ENCODE data around the gene BCCIP. TPM values are rescaled to one million over a fixed set of nuclear protein-coding genes. Genes with fewer than 3 reads are reported as not detected.

BCCIP gene
- total and polyA plus RNA-seq, 2 donors from 2014 or later: 46.2 to 71.3 TPM

DNA sequence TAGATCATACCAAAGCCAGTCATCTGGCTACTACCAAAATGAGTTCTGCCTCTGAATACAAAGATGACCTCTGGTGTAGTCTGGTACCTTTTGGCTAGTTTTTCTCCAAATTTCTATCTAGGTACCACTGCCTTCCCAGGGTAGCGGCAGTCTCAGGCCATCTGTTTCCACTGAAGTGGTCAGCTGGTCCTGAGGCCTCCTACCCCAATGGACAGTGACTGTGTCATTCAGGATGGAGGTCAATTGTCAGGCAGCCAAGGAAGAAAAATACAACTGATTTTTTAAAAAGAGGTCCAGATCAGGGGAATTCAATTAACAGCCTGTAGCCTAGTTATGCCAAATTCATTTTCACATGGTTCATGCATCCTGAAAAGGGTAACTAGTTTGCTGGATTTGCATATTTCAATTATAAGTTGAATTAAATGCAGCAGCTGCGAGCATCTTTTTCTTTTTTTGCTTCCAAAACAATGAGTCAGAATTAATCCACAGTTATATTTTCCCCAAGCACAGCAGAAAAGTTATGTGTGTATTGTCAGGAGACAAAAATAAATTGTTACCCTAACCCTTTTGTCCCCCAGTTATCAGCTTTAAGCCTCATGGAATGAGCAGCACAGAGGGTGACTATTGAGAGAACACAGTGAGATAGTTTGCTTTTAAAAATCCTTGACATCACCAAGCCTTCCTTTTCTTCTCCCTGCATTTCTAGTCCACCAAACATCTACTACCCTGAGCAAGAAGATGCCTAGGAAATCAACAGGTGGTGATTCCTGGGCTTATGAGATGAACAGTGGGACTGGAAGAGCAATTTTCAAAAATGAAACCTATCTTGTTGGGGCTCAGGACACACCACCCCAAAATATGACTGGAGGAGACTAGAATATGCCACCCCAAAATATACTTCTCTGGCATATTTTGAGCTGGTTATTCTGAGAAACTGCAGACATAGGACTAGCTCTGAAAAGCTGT, 27.7 kb downstream of the BCCIP start:
- Histone ChIP-seq H3K27ac (ENCODE audit: low read depth in 2 of 2, low read length in 2 of 2) (no peak overlapping the region), H3K36me3 (ENCODE audit: control insufficient read depth in 2 of 3, insufficient read depth in 3 of 3, low read length in 3 of 3) (peaks cover 0 to 26% (median 23%) of the 10 kb centered on the region in 3 donors), H3K27me3 (ENCODE audit: control insufficient read depth, insufficient read depth, low read length) (no peaks in the 10 kb centered on the region), H3K4me1 (ENCODE audit: control insufficient read depth in 2 of 3, insufficient read depth in 2 of 3, low read depth in 1 of 3, low read length in 3 of 3) (no peaks in the 10 kb centered on the region), H3K9ac (ENCODE audit: low read length in 3 of 3) (no peak overlapping the region), H3K4me3 (ENCODE audit: low read length in 3 of 3) (no peak overlapping the region), H3K9me3 (ENCODE audit: control insufficient read depth in 2 of 3, insufficient read depth in 1 of 3, low read length in 3 of 3) (no peaks in the 10 kb centered on the region)
- intact Hi-C loops (cut with DNase I): no loop called here
- FAIRE-seq: no peak
- TF ChIP-seq, protein P1, sequence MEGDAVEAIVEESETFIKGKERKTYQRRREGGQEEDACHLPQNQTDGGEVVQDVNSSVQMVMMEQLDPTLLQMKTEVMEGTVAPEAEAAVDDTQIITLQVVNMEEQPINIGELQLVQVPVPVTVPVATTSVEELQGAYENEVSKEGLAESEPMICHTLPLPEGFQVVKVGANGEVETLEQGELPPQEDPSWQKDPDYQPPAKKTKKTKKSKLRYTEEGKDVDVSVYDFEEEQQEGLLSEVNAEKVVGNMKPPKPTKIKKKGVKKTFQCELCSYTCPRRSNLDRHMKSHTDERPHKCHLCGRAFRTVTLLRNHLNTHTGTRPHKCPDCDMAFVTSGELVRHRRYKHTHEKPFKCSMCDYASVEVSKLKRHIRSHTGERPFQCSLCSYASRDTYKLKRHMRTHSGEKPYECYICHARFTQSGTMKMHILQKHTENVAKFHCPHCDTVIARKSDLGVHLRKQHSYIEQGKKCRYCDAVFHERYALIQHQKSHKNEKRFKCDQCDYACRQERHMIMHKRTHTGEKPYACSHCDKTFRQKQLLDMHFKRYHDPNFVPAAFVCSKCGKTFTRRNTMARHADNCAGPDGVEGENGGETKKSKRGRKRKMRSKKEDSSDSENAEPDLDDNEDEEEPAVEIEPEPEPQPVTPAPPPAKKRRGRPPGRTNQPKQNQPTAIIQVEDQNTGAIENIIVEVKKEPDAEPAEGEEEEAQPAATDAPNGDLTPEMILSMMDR (IDR thresholded peaks at IDR 0.05; ENCODE audit: borderline replicate concordance, extremely low read depth, insufficient read depth): no peak
- DNase-seq: no peak

DNA sequence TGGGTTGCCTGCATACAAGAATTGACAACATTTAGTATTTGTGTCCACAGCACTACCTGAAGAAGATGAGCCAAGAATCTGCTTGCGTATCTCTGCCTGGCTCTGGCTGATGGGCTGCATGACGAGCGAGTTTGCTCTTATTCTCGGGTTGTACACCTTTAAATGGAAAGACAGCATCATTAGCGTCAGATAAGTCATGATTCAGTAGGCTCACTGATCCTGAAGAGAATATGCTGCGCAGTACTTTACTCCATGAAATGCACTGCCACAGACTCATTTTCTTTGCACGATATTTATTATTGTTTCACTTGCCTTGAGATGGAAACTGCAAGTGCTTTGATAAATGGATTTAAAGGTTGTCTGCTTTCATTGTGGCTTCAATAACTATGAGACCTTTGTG, 29.1 kb downstream of the BCCIP start:
- H3K9ac ChIP-seq (ENCODE audit: low read length in 3 of 3): no peak overlapping the region
- H3K9me3 ChIP-seq (ENCODE audit: control insufficient read depth in 2 of 3, insufficient read depth in 1 of 3, low read length in 3 of 3): no peaks in the 10 kb centered on the region
- no peak overlapping the region for H3K4me3 ChIP-seq (ENCODE audit: low read length in 3 of 3)
- H3K4me1 ChIP-seq (ENCODE audit: control insufficient read depth in 2 of 3, insufficient read depth in 2 of 3, low read depth in 1 of 3, low read length in 3 of 3): no peaks in the 10 kb centered on the region
- no peak for FAIRE-seq
- peaks cover 0 to 26% (median 23%) of the 10 kb centered on the region in 3 donors for H3K36me3 ChIP-seq (ENCODE audit: control insufficient read depth in 2 of 3, insufficient read depth in 3 of 3, low read length in 3 of 3)
- intact Hi-C loops (cut with DNase I): no loop called here
- DNase-seq: no peak
- no peak overlapping the region for H3K27ac ChIP-seq (ENCODE audit: low read depth in 2 of 2, low read length in 2 of 2)
- H3K27me3 ChIP-seq (ENCODE audit: control insufficient read depth, insufficient read depth, low read length): no peaks in the 10 kb centered on the region
- TF ChIP-seq, protein P1 (IDR thresholded peaks at IDR 0.05; ENCODE audit: borderline replicate concordance, extremely low read depth, insufficient read depth): no peak

DNA sequence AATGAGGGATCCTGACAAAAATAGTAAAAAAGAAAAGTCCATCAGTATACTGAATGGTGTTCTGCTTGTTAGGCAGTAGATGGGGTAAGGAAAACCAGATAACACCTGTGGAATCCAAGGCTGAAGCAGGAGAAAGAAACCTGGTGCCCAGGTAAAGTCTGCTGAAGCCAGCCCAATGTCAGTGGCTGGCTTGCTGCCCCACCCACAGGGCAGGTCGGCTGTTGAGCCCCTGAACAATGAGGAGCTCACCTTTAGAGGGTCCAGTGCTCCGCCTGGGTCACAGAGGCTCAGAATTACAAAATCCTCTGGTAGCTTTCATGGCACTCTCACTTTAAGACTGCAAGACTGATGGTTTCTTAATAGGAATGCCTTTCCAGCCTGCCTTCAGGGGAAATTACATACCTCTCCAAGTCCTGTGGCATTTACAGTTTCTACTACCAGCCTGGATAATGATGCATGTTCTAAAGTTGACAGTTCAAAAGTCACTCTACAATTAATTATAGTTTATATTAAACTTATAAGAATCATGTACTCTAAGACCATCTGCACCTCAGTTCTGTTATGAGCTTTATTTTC, 33.9 kb downstream of the BCCIP start:
- H3K9me3 ChIP-seq (ENCODE audit: control insufficient read depth in 2 of 3, insufficient read depth in 1 of 3, low read length in 3 of 3): no peaks in the 10 kb centered on the region
- intact Hi-C loops (cut with DNase I): no loop called here
- no peaks in the 10 kb centered on the region for H3K4me1 ChIP-seq (ENCODE audit: control insufficient read depth in 2 of 3, insufficient read depth in 2 of 3, low read depth in 1 of 3, low read length in 3 of 3)
- H3K27ac ChIP-seq (ENCODE audit: low read depth in 2 of 2, low read length in 2 of 2): no peak overlapping the region
- no peak overlapping the region for H3K9ac ChIP-seq (ENCODE audit: low read length in 3 of 3)
- no peak overlapping the region for H3K4me3 ChIP-seq (ENCODE audit: low read length in 3 of 3)
- peaks cover 0 to 22% (median 10%) of the 10 kb centered on the region in 3 donors for H3K36me3 ChIP-seq (ENCODE audit: control insufficient read depth in 2 of 3, insufficient read depth in 3 of 3, low read length in 3 of 3)
- DNase-seq (no peak), FAIRE-seq (no peak)
- TF ChIP-seq, protein P1 (IDR thresholded peaks at IDR 0.05; ENCODE audit: borderline replicate concordance, extremely low read depth, insufficient read depth): no peak
- H3K27me3 ChIP-seq (ENCODE audit: control insufficient read depth, insufficient read depth, low read length): no peaks in the 10 kb centered on the region

Measured in kidney (tissue), 14 donors.